Transverse colon (tissue), 4 donors: ENCODE measurements around the gene ATP8B4.

Experiments
- CTCF ChIP-seq, 5 experiments: fragments of 200-600 bp in 3 of 5; fragments of 450-650 bp in 2 of 5; sonication (generic) in 3 of 5; IDR thresholded peaks; 1 replicate in 2 of 5; 2 replicates in 3 of 5; pipeline ENCODE4 v1.5.1; 2016 to 2017; ENCODE audit warnings: antibody characterized with exemption in 5 of 5, inconsistent platforms in 3 of 5, mild to moderate bottlenecking in 2 of 5, moderate library complexity in 1 of 5
- POLR2A ChIP-seq: fragments of 450-650 bp; IDR thresholded peaks from one replicate; pipeline ENCODE4 v1.6.1; 2016; ENCODE audit warnings: antibody characterized with exemption, mild to moderate bottlenecking, moderate library complexity
- POLR2AphosphoS5 ChIP-seq, 3 donors: sonication (generic); formaldehyde crosslinking; IDR thresholded peaks; one replicate each; pipeline ENCODE4 v1.6.1; 2016; ENCODE audit warnings: antibody characterized with exemption in 3 of 3

- TF ChIP-seq POLR2AphosphoS5 (IDR thresholded peaks at IDR 0.05), result no peak
- TF ChIP-seq POLR2A, result no peak
- no peak for TF ChIP-seq CTCF (IDR thresholded peaks at IDR 0.05)
Observed at GRCh38 chr15:49823987-49824774, 294.9 kb downstream of the ATP8B4 start.
